NT2/D1 (cell line): Measurements from ENCODE around the gene ANG.

Experiments used
- DNase-seq: peaks from one replicate; pipeline ENCODE4 v3.0.0-alpha.2; 2011; ENCODE audit warnings: low read depth, low spot score
- H3K27me3 ChIP-seq: 2 replicates; pipeline ENCODE4 v1.6.0; 2011; ENCODE audit warnings: mild to moderate bottlenecking; ENCODE audit not compliant: insufficient read length, insufficient read depth
- H3K36me3 ChIP-seq: 2 replicates; pipeline ENCODE4 v1.6.1; 2011; ENCODE audit warnings: mild to moderate bottlenecking, low read length, mixed read lengths; ENCODE audit not compliant: insufficient read depth, insufficient read length
- H3K4me1 ChIP-seq: 2 replicates; pipeline ENCODE4 v1.5.1; 2011; ENCODE audit not compliant: insufficient read depth, insufficient read length
- H3K4me3 ChIP-seq: 2 replicates; pipeline ENCODE4 v1.5.1; 2011; ENCODE audit warnings: low read depth; ENCODE audit not compliant: insufficient read length
- H3K9ac ChIP-seq: 2 replicates; pipeline ENCODE4 v1.6.0; 2011; ENCODE audit warnings: low read depth; ENCODE audit not compliant: insufficient read length
- H3K9me3 ChIP-seq: 2 replicates; pipeline ENCODE4 v1.5.1; 2011; ENCODE audit warnings: mild to moderate bottlenecking, low read length; ENCODE audit not compliant: insufficient read depth
- SUZ12 ChIP-seq: IDR thresholded peaks from 2 replicates; pipeline ENCODE4 v1.6.1; 2011; ENCODE audit not compliant: insufficient read length, insufficient read depth; ENCODE audit errors: extremely low read depth
- YY1 ChIP-seq: IDR thresholded peaks from 2 replicates; pipeline ENCODE4 v1.6.1; 2011; ENCODE audit not compliant: insufficient read length, insufficient read depth
- ZNF274 ChIP-seq: IDR thresholded peaks from 2 replicates; pipeline ENCODE4 v1.6.1; 2011; ENCODE audit warnings: mild to moderate bottlenecking, low read depth, low read length

The ANG gene

GRCh38 chr14:20655851-20656250 lies 32.7 kb upstream of the ANG start:
- Histone ChIP-seq H3K9me3 (no peaks in the 10 kb centered on the region), H3K36me3 (no peaks in the 10 kb centered on the region), H3K9ac (no peak overlapping the region), H3K4me1 (peaks cover 2% of the 10 kb centered on the region), H3K4me3 (no peak overlapping the region), H3K27me3 (peaks cover 38% of the 10 kb centered on the region)
- no peak for DNase-seq
- no peak for TF ChIP-seq ZNF274
- no peak for TF ChIP-seq SUZ12
- TF ChIP-seq YY1: no peak

- no peak overlapping the region for H3K4me3 ChIP-seq
- DNase-seq: no peak
- no peaks in the 10 kb centered on the region for H3K36me3 ChIP-seq
- TF ChIP-seq YY1: no peak
- TF ChIP-seq SUZ12: no peak
- no peak for TF ChIP-seq ZNF274
- no peaks in the 10 kb centered on the region for H3K9me3 ChIP-seq
- peaks cover 2% of the 10 kb centered on the region for H3K4me1 ChIP-seq
- H3K27me3 ChIP-seq: peaks cover 38% of the 10 kb centered on the region
- H3K9ac ChIP-seq: no peak overlapping the region
Observed at GRCh38 chr14:20656274-20656673, 32.3 kb upstream of the ANG start.

- Histone ChIP-seq H3K4me1 (peaks cover 2% of the 10 kb centered on the region), H3K9me3 (no peaks in the 10 kb centered on the region), H3K9ac (no peak overlapping the region), H3K27me3 (peaks cover 38% of the 10 kb centered on the region), H3K4me3 (no peak overlapping the region), H3K36me3 (no peaks in the 10 kb centered on the region)
- no peak for DNase-seq
- TF ChIP-seq ZNF274 (no peak), SUZ12 (no peak), YY1 (no peak)
Observed at GRCh38 chr14:20657216-20658211, 31.1 kb upstream of the ANG start.

GRCh38 chr14:20658246-20658645 lies 30.3 kb upstream of the ANG start:
- Histone ChIP-seq H3K4me1 (peaks cover 2% of the 10 kb centered on the region), H3K4me3 (no peak overlapping the region), H3K36me3 (no peaks in the 10 kb centered on the region), H3K9ac (no peak overlapping the region), H3K9me3 (no peaks in the 10 kb centered on the region), H3K27me3 (peaks cover 38% of the 10 kb centered on the region)
- DNase-seq: no peak
- TF ChIP-seq YY1 (no peak), ZNF274 (no peak), SUZ12 (no peak)

- H3K4me1 ChIP-seq: peaks cover 2% of the 10 kb centered on the region
- H3K4me3 ChIP-seq: no peak overlapping the region
- no peak for TF ChIP-seq SUZ12
- TF ChIP-seq YY1: no peak
- no peak for TF ChIP-seq ZNF274
- peaks cover 32% of the 10 kb centered on the region for H3K27me3 ChIP-seq
- no peaks in the 10 kb centered on the region for H3K9me3 ChIP-seq
- DNase-seq: no peak
- H3K9ac ChIP-seq: no peak overlapping the region
- no peaks in the 10 kb centered on the region for H3K36me3 ChIP-seq
Observed at GRCh38 chr14:20659336-20659735, 29.2 kb upstream of the ANG start.

- Histone ChIP-seq H3K27me3 (peaks cover 32% of the 10 kb centered on the region), H3K36me3 (no peaks in the 10 kb centered on the region), H3K4me3 (no peak overlapping the region), H3K9ac (no peak overlapping the region), H3K9me3 (no peaks in the 10 kb centered on the region), H3K4me1 (peaks cover 2% of the 10 kb centered on the region)
- DNase-seq: no peak
- TF ChIP-seq YY1: no peak
- TF ChIP-seq SUZ12: no peak
- TF ChIP-seq ZNF274: no peak
Observed at GRCh38 chr14:20659813-20660395, 28.7 kb upstream of the ANG start.

GRCh38 chr14:20661197-20661596 lies 27.4 kb upstream of the ANG start:
- H3K4me1 ChIP-seq: peaks cover 2% of the 10 kb centered on the region
- no peak for TF ChIP-seq YY1
- TF ChIP-seq ZNF274: no peak
- no peak for TF ChIP-seq SUZ12
- no peak overlapping the region for H3K4me3 ChIP-seq
- H3K9me3 ChIP-seq: no peaks in the 10 kb centered on the region
- no peaks in the 10 kb centered on the region for H3K36me3 ChIP-seq
- peaks cover 22% of the 10 kb centered on the region for H3K27me3 ChIP-seq
- DNase-seq: no peak
- no peak overlapping the region for H3K9ac ChIP-seq
